Esophagus muscularis mucosa (tissue), 4 donors: ENCODE results near the gene ECT2. TPM values are rescaled to one million over a fixed set of nuclear protein-coding genes. Genes with fewer than 3 reads are reported as not detected.

Experiments used
- DNase-seq: peaks from one replicate; pipeline ENCODE4 v3.0.0-alpha.2; 2017; ENCODE audit errors: extremely low spot score
- H3K27ac ChIP-seq, 4 donors: fragments of 200-600 bp; sonication (generic); replicated peaks in 1 of 4; 1 replicate in 3 of 4; 2 replicates in 1 of 4; pipeline ENCODE4 v1.5.1; 2016 to 2019; ENCODE audit warnings: mild to moderate bottlenecking in 1 of 4
- H3K27me3 ChIP-seq, 4 donors: fragments of 200-600 bp; sonication (generic); one replicate each; pipeline versions ENCODE4 v1.5.1 to v1.6.0; 2016 to 2019
- H3K36me3 ChIP-seq, 4 donors: fragments of 200-600 bp; sonication (generic); one replicate each; pipeline ENCODE4 v1.5.1; 2016 to 2019
- H3K4me1 ChIP-seq, 4 donors: fragments of 200-600 bp; sonication (generic); one replicate each; pipeline ENCODE4 v1.5.1; 2016 to 2019
- H3K4me3 ChIP-seq, 4 donors: fragments of 200-600 bp; sonication (generic); 1 replicate in 2 of 4; 2 replicates in 2 of 4; pipeline ENCODE4 v1.5.1; 2016 to 2019; ENCODE audit warnings: mild to moderate bottlenecking in 4 of 4, moderate library complexity in 1 of 4
- H3K9me3 ChIP-seq, 4 donors: fragments of 200-600 bp; sonication (generic); 1 replicate in 3 of 4; 2 replicates in 1 of 4; pipeline ENCODE4 v1.5.1; 2016 to 2019
- EP300 ChIP-seq: sonication (generic); formaldehyde crosslinking; IDR thresholded peaks from one replicate; pipeline ENCODE4 v1.6.1; 2017; ENCODE audit warnings: antibody characterized with exemption
- POLR2A ChIP-seq: fragments of 450-650 bp; IDR thresholded peaks from one replicate; pipeline ENCODE4 v1.6.1; 2017; ENCODE audit warnings: antibody characterized with exemption, moderate library complexity, mild to moderate bottlenecking, low read depth
- POLR2AphosphoS5 ChIP-seq, 2 donors: sonication (generic); formaldehyde crosslinking; IDR thresholded peaks; one replicate each; pipeline ENCODE4 v1.6.1; 2017; ENCODE audit warnings: antibody characterized with exemption in 2 of 2
- WGBS: methylation state at CpG from one replicate; pipeline ENCODE4 v1.1.5; 2018; 5-methylcytosine and 5-hydroxymethylcytosine counted together
- intact Hi-C: fragments of 100-400 bp; cut with DNase I; formaldehyde crosslinking; loops from one replicate; pipeline ENCODE4 v1.15.1; 2023
- total RNA-seq, 4 donors: library from RNA; depleted of rRNA; stranded (reverse); fragments of >200 nt; gene quantifications; one replicate each; pipeline versions ENCODE4 v1.1.0 to v1.2.1, GENCODE V29; 2016
- TF ChIP-seq, protein P1 (sequence below), 3 experiments: fragments of 200-600 bp in 2 of 3; fragments of 450-650 bp in 1 of 3; sonication (generic) in 2 of 3; IDR thresholded peaks; one replicate each; pipeline ENCODE4 v1.5.1; 2017 to 2019; ENCODE audit warnings: antibody characterized with exemption in 3 of 3, mild to moderate bottlenecking in 2 of 3, moderate library complexity in 1 of 3

The ECT2 gene
- total RNA-seq, 4 donors from 2014 or later = 7.3 to 8.7 (median 7.9) TPM

DNA sequence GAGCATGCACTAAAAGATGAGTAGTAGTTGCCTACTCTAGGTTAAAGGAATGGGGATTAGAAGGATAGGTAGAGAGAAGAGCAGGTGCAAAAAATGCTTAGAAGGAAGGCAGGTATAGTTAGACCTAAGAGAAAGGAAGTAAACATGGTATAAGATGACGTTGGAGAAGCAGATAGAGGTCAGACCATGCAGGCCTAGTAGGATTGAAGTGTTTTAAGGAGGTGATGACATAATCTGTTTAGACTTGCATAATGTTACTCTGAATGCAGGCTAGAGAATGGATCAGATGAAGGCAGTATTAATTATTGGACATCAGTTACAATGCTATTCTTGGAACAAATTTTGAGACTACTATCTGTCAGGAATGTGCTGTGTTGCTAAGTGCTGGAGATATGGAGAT lies 11.1 kb upstream of the ECT2 start:
- intact Hi-C loops = no loop called here
- no peak for TF ChIP-seq EP300
- Histone ChIP-seq H3K36me3 (no peaks in the 10 kb centered on the region), H3K9me3 (no peaks in the 10 kb centered on the region), H3K27ac (no peak overlapping the region), H3K27me3 (no peaks in the 10 kb centered on the region), H3K4me1 (no peaks in the 10 kb centered on the region), H3K4me3 (no peak overlapping the region)
- DNase-seq = no peak
- WGBS = 56% methylated on average over 1 of the region's 1 CpG

DNA sequence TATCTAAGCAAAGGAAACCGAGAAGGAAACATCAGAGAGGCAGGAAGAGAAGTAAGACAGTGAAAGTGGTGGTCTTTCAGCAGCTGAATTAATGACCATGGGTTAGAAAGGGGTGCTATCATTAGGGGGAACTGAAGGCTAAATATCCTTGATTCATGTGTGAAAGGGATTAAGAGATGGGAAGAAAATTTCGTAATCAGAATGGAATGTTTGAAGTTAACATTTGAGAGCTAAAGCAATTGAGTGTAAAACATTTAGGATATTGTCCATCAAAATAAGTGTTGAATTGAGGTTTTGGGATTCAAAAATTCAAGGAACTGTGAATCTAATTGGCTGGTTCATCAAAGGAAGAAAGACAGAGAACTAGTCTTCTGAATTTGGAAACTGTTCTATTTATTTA lies 4.1 kb upstream of the ECT2 start:
- Histone ChIP-seq H3K36me3 (no peaks in the 10 kb centered on the region), H3K9me3 (no peaks in the 10 kb centered on the region), H3K4me1 (peaks cover 0 to 18% (median 17%) of the 10 kb centered on the region in 4 donors), H3K27me3 (no peaks in the 10 kb centered on the region), H3K27ac (no peak overlapping the region), H3K4me3 (no peak overlapping the region)
- 66% methylated on average over 2 of the region's 2 CpGs for WGBS
- TF ChIP-seq POLR2A = no peak
- TF ChIP-seq, protein P1, sequence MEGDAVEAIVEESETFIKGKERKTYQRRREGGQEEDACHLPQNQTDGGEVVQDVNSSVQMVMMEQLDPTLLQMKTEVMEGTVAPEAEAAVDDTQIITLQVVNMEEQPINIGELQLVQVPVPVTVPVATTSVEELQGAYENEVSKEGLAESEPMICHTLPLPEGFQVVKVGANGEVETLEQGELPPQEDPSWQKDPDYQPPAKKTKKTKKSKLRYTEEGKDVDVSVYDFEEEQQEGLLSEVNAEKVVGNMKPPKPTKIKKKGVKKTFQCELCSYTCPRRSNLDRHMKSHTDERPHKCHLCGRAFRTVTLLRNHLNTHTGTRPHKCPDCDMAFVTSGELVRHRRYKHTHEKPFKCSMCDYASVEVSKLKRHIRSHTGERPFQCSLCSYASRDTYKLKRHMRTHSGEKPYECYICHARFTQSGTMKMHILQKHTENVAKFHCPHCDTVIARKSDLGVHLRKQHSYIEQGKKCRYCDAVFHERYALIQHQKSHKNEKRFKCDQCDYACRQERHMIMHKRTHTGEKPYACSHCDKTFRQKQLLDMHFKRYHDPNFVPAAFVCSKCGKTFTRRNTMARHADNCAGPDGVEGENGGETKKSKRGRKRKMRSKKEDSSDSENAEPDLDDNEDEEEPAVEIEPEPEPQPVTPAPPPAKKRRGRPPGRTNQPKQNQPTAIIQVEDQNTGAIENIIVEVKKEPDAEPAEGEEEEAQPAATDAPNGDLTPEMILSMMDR (IDR thresholded peaks at IDR 0.05) = no peak
- no peak for TF ChIP-seq EP300
- TF ChIP-seq POLR2AphosphoS5 (IDR thresholded peaks at IDR 0.05) = no peak
- intact Hi-C loops = loop anchor here (5.0 kb wide), 2 partner anchors 34 to 69 kb away; partner anchors contain the start of gene NCEH1
- no peak for DNase-seq

DNA sequence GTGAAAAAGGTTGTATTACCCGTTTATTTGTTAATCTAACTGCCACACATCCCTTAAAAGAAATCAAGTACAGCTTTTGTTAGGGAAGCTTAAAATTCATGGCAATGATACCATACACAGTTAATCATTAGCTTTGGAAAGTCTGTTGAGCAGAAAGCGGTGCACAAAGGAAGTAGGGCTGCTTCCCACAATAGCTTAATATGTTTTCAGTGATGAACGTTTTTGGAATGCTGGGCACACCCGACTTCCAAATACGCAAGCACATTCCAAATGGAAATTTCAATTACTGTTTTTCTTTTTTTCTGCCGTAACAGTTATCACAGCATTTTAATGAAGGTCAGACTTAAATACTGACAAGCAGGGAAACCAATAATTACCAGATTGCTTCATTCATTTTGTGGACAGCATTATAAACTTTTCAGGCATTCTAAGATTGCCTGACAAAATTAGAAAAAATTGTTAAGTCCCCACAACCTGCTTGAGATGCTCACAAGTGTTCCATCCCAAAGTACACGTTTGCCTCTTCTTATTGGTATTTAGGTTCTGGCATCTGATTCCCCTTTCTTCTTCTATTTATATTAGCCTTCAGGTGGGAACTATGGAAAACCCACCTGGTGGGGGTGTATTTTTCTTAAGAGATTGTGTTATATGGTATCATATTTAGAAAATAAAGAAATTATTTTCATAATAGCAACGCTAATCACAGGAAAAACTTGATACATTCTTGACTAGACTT lies 1.1 kb upstream of the ECT2 start:
- Histone ChIP-seq H3K27me3 (no peaks in the 10 kb centered on the region), H3K9me3 (no peaks in the 10 kb centered on the region), H3K4me1 (peaks cover 0 to 24% (median 20%) of the 10 kb centered on the region in 4 donors), H3K4me3 (peak overlapping the region; percentile 70 to 88 (median 82)), H3K27ac (peak overlapping the region; percentile 70 to 84 (median 82)), H3K36me3 (no peaks in the 10 kb centered on the region)
- intact Hi-C loops = loop anchor here (5.0 kb wide), 2 partner anchors 37 to 72 kb away; partner anchors contain the start of gene NCEH1
- TF ChIP-seq POLR2A = no peak
- TF ChIP-seq POLR2AphosphoS5 (IDR thresholded peaks at IDR 0.05) = peak; percentile 9 to 65
- DNase-seq = no peak
- WGBS = 38% methylated on average over 8 of the region's 8 CpGs

DNA sequence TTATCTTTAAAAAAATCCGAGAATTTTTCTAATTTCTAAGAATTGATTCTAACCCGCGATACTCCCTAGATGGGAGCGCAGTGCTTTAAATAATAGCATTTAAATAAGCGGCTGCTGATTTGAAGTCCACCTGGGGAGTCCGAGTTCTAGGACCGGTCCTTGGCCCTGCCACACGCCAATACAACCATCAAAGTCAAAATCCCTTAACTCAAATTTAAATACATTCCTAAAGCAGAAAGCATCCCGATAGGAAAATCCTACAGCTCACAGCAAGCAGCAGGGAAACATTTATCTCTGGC lies 508 bp upstream of the ECT2 start:
- H3K4me1 ChIP-seq = peaks cover 0 to 24% (median 20%) of the 10 kb centered on the region in 4 donors
- intact Hi-C loops = no loop called here

DNA sequence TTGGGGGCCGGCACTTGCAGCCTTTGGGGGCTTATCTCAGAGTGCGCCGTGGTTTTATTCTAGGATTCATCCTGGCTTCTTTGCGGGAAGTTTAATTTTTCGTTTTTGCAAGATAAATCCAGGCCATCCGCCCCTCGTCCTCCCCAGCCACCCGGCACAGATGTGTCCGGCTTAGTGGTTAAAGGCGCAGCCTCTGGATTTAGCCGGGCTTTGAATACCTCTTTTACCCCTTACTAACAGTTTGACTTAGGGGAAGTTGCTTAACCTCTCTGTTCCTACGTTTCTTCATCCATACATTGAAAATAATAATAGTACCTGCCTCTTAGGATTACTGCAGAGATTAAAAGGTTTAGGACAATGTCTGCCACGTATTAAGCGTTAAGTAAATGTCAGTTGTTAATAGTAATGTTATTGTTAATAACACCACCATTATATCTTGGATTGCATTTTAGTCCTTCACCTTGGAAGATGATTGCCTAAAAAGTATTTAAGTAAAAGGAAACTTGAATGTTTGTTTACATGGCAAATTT lies 714 bp downstream of the ECT2 start:
- 0% methylated on average over 14 of the region's 14 CpGs for WGBS
- H3K36me3 ChIP-seq = no peaks in the 10 kb centered on the region
- H3K4me3 ChIP-seq = peak overlapping the region; percentile 70 to 88 (median 82)
- intact Hi-C loops = no loop called here
- no peaks in the 10 kb centered on the region for H3K27me3 ChIP-seq
- peaks cover 0 to 24% (median 20%) of the 10 kb centered on the region in 4 donors for H3K4me1 ChIP-seq
- TF ChIP-seq POLR2A (no peak), EP300 (no peak), POLR2AphosphoS5 (IDR thresholded peaks at IDR 0.05) (no peak)
- TF ChIP-seq, protein P1 (IDR thresholded peaks at IDR 0.05) = no peak
- H3K9me3 ChIP-seq = no peaks in the 10 kb centered on the region
- peak overlapping the region; percentile 73 to 84 (median 80) for H3K27ac ChIP-seq
- DNase-seq = no peak

More for the DNA sequence above, 508 bp upstream of the ECT2 start:
- no peak for DNase-seq
- 12% methylated on average over 9 of the region's 9 CpGs for WGBS
- Histone ChIP-seq H3K36me3 (no peaks in the 10 kb centered on the region), H3K27me3 (no peaks in the 10 kb centered on the region), H3K4me3 (peak overlapping the region; percentile 70 to 88 (median 82)), H3K27ac (peak overlapping the region; percentile 70 to 84 (median 82)), H3K9me3 (no peaks in the 10 kb centered on the region)
- no peak for TF ChIP-seq POLR2A

DNA sequence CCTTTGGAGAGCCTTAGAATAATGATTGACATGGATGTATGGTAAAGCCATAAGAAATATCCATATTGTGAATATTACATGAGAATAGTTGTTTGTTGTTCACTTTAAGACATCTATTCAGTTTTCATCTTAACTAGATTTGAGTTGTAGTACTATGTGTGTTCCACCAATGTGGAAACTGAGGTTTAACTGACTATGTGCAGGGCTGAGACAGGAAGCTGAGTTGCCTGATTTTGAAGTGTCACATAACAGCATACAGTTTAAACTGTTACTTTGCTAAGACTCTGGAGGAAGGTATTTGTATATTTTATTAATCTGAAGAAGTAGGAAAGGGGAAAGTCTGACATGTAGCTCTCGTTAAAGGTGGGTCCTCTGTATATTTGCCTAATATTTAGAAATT lies 2.1 kb downstream of the ECT2 start:
- H3K36me3 ChIP-seq = no peaks in the 10 kb centered on the region
- DNase-seq = no peak
- TF ChIP-seq POLR2AphosphoS5 (IDR thresholded peaks at IDR 0.05) (no peak), EP300 (no peak), POLR2A (no peak)
- 95% methylated on average over 1 of the region's 1 CpG for WGBS
- no peak overlapping the region for H3K4me3 ChIP-seq
- peaks cover 0 to 24% (median 20%) of the 10 kb centered on the region in 4 donors for H3K4me1 ChIP-seq
- no peak overlapping the region for H3K27ac ChIP-seq
- intact Hi-C loops = no loop called here
- no peaks in the 10 kb centered on the region for H3K9me3 ChIP-seq
- H3K27me3 ChIP-seq = no peaks in the 10 kb centered on the region
